ENCODE data around the gene ZCCHC2. TPM values are rescaled to one million over a fixed set of nuclear protein-coding genes. Genes with fewer than 3 reads are reported as not detected.

ZCCHC2 gene
- total and polyA plus RNA-seq, 2 of the 8 experiments (the other 6 are each of a cell fraction or from before 2014, with no cell fraction given) = 13.5 to 18.6 TPM

GRCh38 chr18:62536005-62536404, 13.2 kb downstream of the ZCCHC2 start (continued):
- TF ChIP-seq SIRT6 (IDR thresholded peaks at IDR 0.05; ENCODE audit: low read length) = no peak
